Neural cell (in vitro differentiated cells): ENCODE measurements around the gene PMPCA.

Experiments
- CTCF ChIP-seq: fragments of 450-650 bp; IDR thresholded peaks from 2 replicates; pipeline ENCODE4 v1.5.1; 2014; ENCODE audit warnings: antibody characterized with exemption, mild to moderate bottlenecking, moderate library complexity; ENCODE audit not compliant: poor library complexity, severe bottlenecking
- EZH2 ChIP-seq: fragments of 200-600, 300-800 bp; shearing (Covaris generic), sonication (generic); IDR thresholded peaks from 2 replicates; pipeline ENCODE4 v1.6.1; 2014; ENCODE audit warnings: antibody characterized with exemption, low read length, borderline replicate concordance, mild to moderate bottlenecking; ENCODE audit not compliant: insufficient read depth, poor library complexity, severe bottlenecking
- POLR2AphosphoS5 ChIP-seq: IDR thresholded peaks from 2 replicates; pipeline ENCODE4 v1.6.1; 2012
- RAD21 ChIP-seq: fragments of 450-650 bp; conservative IDR thresholded peaks from 2 replicates; pipeline ENCODE4 v1.6.1; 2014; ENCODE audit warnings: antibody characterized with exemption, mild to moderate bottlenecking, moderate library complexity
- SMC3 ChIP-seq: fragments of 450-650 bp; conservative IDR thresholded peaks from 2 replicates; pipeline ENCODE4 v1.6.1; 2014; ENCODE audit warnings: antibody characterized with exemption, mild to moderate bottlenecking, moderate library complexity; ENCODE audit not compliant: poor library complexity
- TAF1 ChIP-seq: IDR thresholded peaks from 2 replicates; pipeline ENCODE4 v1.6.1; 2012; ENCODE audit warnings: low read depth

GRCh38 chr9:136379003-136379287 is 31.5 kb upstream of the PMPCA start:
- no peak for TF ChIP-seq CTCF
- no peak for TF ChIP-seq RAD21
- no peak for TF ChIP-seq EZH2
- no peak for TF ChIP-seq TAF1
- no peak for TF ChIP-seq POLR2AphosphoS5
- no peak for TF ChIP-seq SMC3
